ENCODE measurements around the gene AP2A2.

Gene AP2A2

DNA sequence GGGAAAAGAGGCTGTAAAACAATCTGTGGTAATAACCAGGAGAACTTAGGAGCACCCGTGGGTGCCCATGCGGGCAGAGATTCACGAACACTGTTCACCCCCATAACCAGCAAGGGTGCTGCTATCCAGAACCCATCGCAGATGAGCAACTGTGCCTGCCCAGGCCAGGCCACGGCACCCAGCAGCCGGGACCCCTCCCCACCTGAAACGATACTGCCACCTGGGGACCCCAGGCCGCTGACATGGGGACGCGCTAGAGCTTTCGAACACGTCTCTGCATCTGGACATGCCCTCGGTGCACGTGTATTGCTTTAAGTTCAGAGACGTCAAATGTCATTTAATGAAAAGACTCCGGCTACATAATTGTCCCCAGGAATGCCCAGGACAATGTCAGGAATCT lies 134.7 kb downstream of the AP2A2 start:
- TF ChIP-seq EGR1 (IDR thresholded peaks at IDR 0.05) (no peak), EP300 (IDR thresholded peaks at IDR 0.05; ENCODE audit: borderline replicate concordance) (no peak), TCF12 (IDR thresholded peaks at IDR 0.05; ENCODE audit: low read depth) (no peak), TAF1 (IDR thresholded peaks at IDR 0.05; ENCODE audit: low read depth) (no peak), FOXM1 (IDR thresholded peaks at IDR 0.05; ENCODE audit: borderline replicate concordance, low read depth) (no peak), YY1 (IDR thresholded peaks at IDR 0.05; ENCODE audit: low read depth) (no peak)
- TF ChIP-seq, protein P1, sequence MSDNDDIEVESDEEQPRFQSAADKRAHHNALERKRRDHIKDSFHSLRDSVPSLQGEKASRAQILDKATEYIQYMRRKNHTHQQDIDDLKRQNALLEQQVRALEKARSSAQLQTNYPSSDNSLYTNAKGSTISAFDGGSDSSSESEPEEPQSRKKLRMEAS (IDR thresholded peaks at IDR 0.05), result no peak

DNA sequence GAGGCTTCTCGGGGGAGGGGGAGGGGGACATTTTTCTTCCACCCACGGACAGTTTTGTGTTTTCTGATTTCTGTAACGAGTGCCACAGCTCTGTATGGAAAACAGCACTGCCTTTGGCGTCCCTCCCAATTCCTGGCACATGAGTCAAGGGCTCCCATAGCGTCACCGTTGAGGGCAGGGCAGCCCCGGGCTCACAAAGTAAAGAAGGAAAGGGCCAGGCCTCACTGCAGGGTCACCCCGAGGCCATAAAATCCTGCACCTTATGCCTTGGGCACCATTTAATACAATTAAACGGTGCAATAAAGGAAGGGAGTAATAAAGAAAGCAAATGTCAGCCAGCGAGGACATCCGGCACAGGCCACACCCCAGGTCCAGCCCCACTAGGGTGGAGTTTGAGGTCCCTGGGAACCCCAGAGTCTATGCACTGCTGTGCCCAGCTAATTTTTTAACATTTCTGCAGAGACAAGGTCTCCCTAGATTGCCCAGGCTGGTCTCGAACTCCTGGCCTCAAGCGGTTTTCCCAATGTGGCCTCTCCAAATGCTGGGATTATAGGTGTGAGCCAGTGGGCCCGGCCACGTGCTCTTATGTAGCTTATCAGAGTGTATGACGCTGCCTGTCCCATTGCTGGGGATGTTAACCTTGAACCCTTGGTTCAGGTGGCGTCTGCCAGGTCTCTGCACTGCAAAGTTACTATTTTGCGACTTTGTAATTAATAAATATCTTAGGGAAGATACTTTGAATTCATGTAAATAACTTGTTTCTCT lies 135.4 kb downstream of the AP2A2 start:
- peak; percentile 4; the same call in 1 of the 2 replicates for TF ChIP-seq RAD21 (IDR thresholded peaks at IDR 0.05; ENCODE audit: low read depth)
- TF ChIP-seq ZBTB7A (IDR thresholded peaks at IDR 0.05; ENCODE audit: low read depth), result no peak
